Measurements from ENCODE around the gene YBX1. TPM values are rescaled to one million over a fixed set of nuclear protein-coding genes. Genes with fewer than 3 reads are reported as not detected.

Gene YBX1
- total and polyA plus RNA-seq, 2 experiments from 2014 or later, result 177 to 418 TPM

DNA sequence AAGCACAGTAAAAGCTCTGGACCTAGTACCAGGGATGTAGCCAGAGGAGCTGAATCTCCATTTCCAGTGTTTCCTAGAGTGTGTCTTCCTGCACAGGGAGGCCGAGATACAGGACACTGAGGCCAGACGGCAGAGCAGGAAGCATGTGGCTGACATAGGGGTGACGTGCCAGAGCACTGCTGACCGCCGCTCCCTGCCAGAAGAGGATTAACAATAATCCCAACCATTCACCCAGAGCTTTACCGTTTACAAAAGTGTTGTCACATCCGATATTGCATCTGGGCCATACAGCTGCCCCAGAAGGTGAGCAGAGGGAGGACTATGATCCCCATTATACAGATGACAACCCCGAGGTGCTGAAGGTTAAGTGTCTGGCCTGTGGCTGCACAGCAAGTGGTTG lies 63.6 kb downstream of the YBX1 start:
- Histone ChIP-seq H4K20me1 (ENCODE audit: insufficient read depth, poor library complexity, severe bottlenecking) (no peaks in the 10 kb centered on the region), H3K36me3 (replicated peaks; ENCODE audit: insufficient read depth, low read depth) (no peaks in the 10 kb centered on the region), H3K79me2 (no peaks in the 10 kb centered on the region), H3K27ac (no peak overlapping the region), H3K4me2 (no peak overlapping the region), H3K4me1 (ENCODE audit: insufficient read depth) (peaks cover 6% of the 10 kb centered on the region), H3K9me3 (ENCODE audit: low read depth) (no peaks in the 10 kb centered on the region), H3K4me3 (no peak overlapping the region), H3K27me3 (no peaks in the 10 kb centered on the region), H2AFZ (no peak overlapping the region), H3K9me2 (replicated peaks; ENCODE audit: insufficient read depth) (no peaks in the 10 kb centered on the region)
- no peak for TF ChIP-seq EZH2phosphoT487 (IDR thresholded peaks at IDR 0.05; ENCODE audit: low read depth, severe bottlenecking, unreplicated experiment)
- TF ChIP-seq EZH2 (IDR thresholded peaks at IDR 0.05; ENCODE audit: borderline replicate concordance), result no peak
- TF ChIP-seq CTCF (IDR thresholded peaks at IDR 0.05; ENCODE audit: poor library complexity), result no peak
- DNase-seq (ENCODE audit: low spot score), result no peak
- 67% methylated on average over 8 of the region's 8 CpGs for WGBS (ENCODE audit: low lambda C conversion rate, missing lambda C conversion rate)

DNA sequence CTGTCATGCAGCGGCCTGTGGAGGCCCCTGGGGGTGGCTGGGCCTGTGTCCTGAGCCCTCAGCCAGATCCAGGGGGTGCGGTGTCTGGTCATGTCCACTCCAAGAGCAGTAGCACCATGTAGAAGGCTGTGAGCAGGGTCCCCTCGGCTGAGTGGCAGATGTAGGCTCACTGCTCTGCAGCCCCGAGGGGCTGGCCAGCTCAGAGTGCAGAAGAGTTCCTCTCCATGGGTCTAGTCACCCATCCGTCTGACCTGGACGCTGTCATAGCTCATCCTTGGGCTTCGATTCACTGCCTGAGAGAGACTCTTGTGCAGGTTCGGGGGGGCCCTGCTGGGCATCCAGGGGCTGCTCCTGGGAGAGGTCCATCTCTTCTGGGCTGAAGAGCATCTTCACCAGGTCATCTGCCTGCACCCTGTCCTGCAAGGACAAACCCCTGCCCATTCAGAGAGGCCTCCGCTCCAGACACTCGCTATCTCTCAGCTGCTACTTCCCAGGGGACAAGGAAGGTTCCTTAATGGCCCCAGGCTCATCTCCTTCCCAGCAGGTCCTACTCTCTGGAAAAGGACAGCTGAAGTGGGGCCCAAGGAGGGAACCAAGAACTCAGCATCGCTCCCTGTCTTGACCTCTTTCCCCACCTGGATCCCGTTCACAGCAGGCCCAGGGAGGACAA lies 64.4 kb downstream of the YBX1 start:
- peaks cover 5% of the 10 kb centered on the region for H3K4me1 ChIP-seq (ENCODE audit: insufficient read depth)
- no peaks in the 10 kb centered on the region for H3K27me3 ChIP-seq
- H3K27ac ChIP-seq, result no peak overlapping the region
- H4K20me1 ChIP-seq (ENCODE audit: insufficient read depth, poor library complexity, severe bottlenecking), result no peaks in the 10 kb centered on the region
- H3K9me3 ChIP-seq (ENCODE audit: low read depth), result no peaks in the 10 kb centered on the region
- no peaks in the 10 kb centered on the region for H3K36me3 ChIP-seq (replicated peaks; ENCODE audit: insufficient read depth, low read depth)
- H3K4me3 ChIP-seq, result no peak overlapping the region
- 98% methylated on average over 12 of the region's 12 CpGs for WGBS (ENCODE audit: low lambda C conversion rate, missing lambda C conversion rate)
- DNase-seq (ENCODE audit: low spot score), result no peak
- TF ChIP-seq CTCF (IDR thresholded peaks at IDR 0.05; ENCODE audit: poor library complexity), result no peak
- TF ChIP-seq EZH2phosphoT487 (IDR thresholded peaks at IDR 0.05; ENCODE audit: low read depth, severe bottlenecking, unreplicated experiment), result no peak
- TF ChIP-seq EZH2 (IDR thresholded peaks at IDR 0.05; ENCODE audit: borderline replicate concordance), result no peak
- no peak overlapping the region for H3K4me2 ChIP-seq
- H3K79me2 ChIP-seq, result no peaks in the 10 kb centered on the region
- H2AFZ ChIP-seq, result no peak overlapping the region
- no peaks in the 10 kb centered on the region for H3K9me2 ChIP-seq (replicated peaks; ENCODE audit: insufficient read depth)

DNA sequence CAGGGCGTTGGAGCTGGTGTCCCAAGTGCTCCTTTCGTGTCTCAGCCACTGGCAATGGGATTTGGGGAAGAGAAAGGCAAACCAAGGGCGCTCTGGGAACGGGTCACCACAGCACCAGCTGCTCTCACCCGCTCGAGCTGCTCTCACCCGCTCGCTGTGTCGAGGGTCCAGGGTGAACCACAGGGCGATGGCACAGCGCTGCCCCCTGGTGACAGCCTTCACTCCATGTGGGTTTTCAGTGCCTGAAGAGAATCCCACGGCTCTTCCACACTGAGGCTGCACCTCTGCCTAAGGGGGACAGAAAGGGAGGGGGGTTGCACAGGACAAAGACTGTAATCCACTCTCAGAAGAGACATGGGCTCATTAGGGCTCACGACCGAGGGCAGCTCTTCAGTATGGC lies 64.9 kb downstream of the YBX1 start:
- Histone ChIP-seq H4K20me1 (ENCODE audit: insufficient read depth, poor library complexity, severe bottlenecking) (no peaks in the 10 kb centered on the region), H3K4me1 (ENCODE audit: insufficient read depth) (peaks cover 5% of the 10 kb centered on the region)
- 73% methylated on average over 14 of the region's 14 CpGs for WGBS (ENCODE audit: low lambda C conversion rate, missing lambda C conversion rate)

More for the DNA sequence above, 64.9 kb downstream of the YBX1 start:
- Histone ChIP-seq H3K4me3 (no peak overlapping the region), H3K79me2 (no peaks in the 10 kb centered on the region), H2AFZ (no peak overlapping the region), H3K36me3 (replicated peaks; ENCODE audit: insufficient read depth, low read depth) (no peaks in the 10 kb centered on the region), H3K9me3 (ENCODE audit: low read depth) (no peaks in the 10 kb centered on the region), H3K27ac (no peak overlapping the region), H3K27me3 (no peaks in the 10 kb centered on the region), H3K9me2 (replicated peaks; ENCODE audit: insufficient read depth) (no peaks in the 10 kb centered on the region), H3K4me2 (no peak overlapping the region)
- TF ChIP-seq CTCF (IDR thresholded peaks at IDR 0.05; ENCODE audit: poor library complexity), result peak; percentile 57
- no peak for TF ChIP-seq EZH2 (IDR thresholded peaks at IDR 0.05; ENCODE audit: borderline replicate concordance)
- DNase-seq (ENCODE audit: low spot score), result peak; percentile 62

All from hepatocyte (in vitro differentiated cells).